ENCODE measurements around the gene TNIP2.

GRCh38 chr4:2755821-2756690 lies at the start of gene TNIP2:
- TF ChIP-seq ZNF565 (CRISPR knock-in tag; conservative IDR thresholded peaks at IDR 0.05; ENCODE audit: low read depth): no peak
- TF ChIP-seq ZFP3 (CRISPR knock-in tag; IDR thresholded peaks at IDR 0.05): no peak
- TF ChIP-seq, protein P1, sequence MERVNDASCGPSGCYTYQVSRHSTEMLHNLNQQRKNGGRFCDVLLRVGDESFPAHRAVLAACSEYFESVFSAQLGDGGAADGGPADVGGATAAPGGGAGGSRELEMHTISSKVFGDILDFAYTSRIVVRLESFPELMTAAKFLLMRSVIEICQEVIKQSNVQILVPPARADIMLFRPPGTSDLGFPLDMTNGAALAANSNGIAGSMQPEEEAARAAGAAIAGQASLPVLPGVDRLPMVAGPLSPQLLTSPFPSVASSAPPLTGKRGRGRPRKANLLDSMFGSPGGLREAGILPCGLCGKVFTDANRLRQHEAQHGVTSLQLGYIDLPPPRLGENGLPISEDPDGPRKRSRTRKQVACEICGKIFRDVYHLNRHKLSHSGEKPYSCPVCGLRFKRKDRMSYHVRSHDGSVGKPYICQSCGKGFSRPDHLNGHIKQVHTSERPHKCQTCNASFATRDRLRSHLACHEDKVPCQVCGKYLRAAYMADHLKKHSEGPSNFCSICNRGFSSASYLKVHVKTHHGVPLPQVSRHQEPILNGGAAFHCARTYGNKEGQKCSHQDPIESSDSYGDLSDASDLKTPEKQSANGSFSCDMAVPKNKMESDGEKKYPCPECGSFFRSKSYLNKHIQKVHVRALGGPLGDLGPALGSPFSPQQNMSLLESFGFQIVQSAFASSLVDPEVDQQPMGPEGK (CRISPR knock-in tag; IDR thresholded peaks at IDR 0.05; ENCODE audit: borderline replicate concordance): no peak
- TF ChIP-seq RARB (CRISPR knock-in tag; IDR thresholded peaks at IDR 0.05): no peak
- TF ChIP-seq ISL1 (CRISPR knock-in tag; IDR thresholded peaks at IDR 0.05): no peak
- no peak for TF ChIP-seq ZFP30 (CRISPR knock-in tag; IDR thresholded peaks at IDR 0.05)
- TF ChIP-seq ARNTL (CRISPR knock-in tag; IDR thresholded peaks at IDR 0.05; ENCODE audit: borderline replicate concordance, low read depth): no peak
- TF ChIP-seq TSHZ2 (CRISPR knock-in tag; IDR thresholded peaks at IDR 0.05): peak; percentile 74; the same call in 1 of the 2 replicates
- TF ChIP-seq ZNF8 (CRISPR knock-in tag; IDR thresholded peaks at IDR 0.05): no peak
- TF ChIP-seq TOX (CRISPR knock-in tag; IDR thresholded peaks at IDR 0.05; ENCODE audit: borderline replicate concordance): no peak
- TF ChIP-seq CREB5 (CRISPR knock-in tag; IDR thresholded peaks at IDR 0.05; ENCODE audit: low read depth): no peak
- TF ChIP-seq, protein P2, sequence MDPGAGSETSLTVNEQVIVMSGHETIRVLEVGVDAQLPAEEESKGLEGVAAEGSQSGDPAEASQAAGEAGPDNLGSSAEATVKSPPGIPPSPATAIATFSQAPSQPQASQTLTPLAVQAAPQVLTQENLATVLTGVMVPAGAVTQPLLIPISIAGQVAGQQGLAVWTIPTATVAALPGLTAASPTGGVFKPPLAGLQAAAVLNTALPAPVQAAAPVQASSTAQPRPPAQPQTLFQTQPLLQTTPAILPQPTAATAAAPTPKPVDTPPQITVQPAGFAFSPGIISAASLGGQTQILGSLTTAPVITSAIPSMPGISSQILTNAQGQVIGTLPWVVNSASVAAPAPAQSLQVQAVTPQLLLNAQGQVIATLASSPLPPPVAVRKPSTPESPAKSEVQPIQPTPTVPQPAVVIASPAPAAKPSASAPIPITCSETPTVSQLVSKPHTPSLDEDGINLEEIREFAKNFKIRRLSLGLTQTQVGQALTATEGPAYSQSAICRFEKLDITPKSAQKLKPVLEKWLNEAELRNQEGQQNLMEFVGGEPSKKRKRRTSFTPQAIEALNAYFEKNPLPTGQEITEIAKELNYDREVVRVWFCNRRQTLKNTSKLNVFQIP (CRISPR knock-in tag; IDR thresholded peaks at IDR 0.05; ENCODE audit: borderline replicate concordance, low read depth): no peak
- TF ChIP-seq CSRNP3 (CRISPR knock-in tag; IDR thresholded peaks at IDR 0.05): no peak
- TF ChIP-seq ESRRG (CRISPR knock-in tag; IDR thresholded peaks at IDR 0.05): no peak

All from SK-N-SH treated with all-trans-retinoic acid at 6 μM for 48 hours (cell line).